ENCODE results near the gene FARSB.
"Not testable (repeated sequence)": the region's sequence is repeated elsewhere in the genome, so short reads cannot be mapped to it uniquely, and the experiment has no call there.

Gene FARSB

GRCh38 chr2:222655787-222656525 is at the start of gene FARSB:
TSS of gene FARSB (minus strand) at chr2:222656092. CDS start at chr2:222656073, 19 bp downstream.
- peak; percentile 87 for DNase-seq

GRCh38 chr2:222703886-222704285 is 48.0 kb upstream of the FARSB start:
- no peak for DNase-seq

- DNase-seq, result no peak
These were observed 47.2 kb upstream of the FARSB start for GRCh38 chr2:222703091-222703490.

DNA sequence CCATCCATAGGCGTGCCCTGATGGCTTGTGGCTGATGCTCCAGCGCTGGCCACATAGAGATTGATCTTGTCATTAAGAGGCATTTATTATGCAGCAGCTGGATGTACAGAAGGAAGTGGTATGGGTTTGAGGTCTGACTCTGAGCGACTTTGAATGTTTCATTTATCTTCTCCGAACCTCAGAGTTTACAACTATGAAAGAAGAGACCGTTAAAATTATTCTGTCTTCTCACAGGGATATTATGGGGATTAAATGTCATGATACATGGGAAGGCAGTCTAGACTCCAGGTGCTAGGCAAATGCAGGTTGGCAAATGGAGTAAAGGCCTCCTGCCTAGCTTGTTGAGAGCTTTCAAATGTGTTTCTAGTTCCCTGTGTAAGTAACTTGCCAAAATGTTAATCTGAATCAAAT is 45.8 kb upstream of the FARSB start:
- DNase-seq, result no peak

DNA sequence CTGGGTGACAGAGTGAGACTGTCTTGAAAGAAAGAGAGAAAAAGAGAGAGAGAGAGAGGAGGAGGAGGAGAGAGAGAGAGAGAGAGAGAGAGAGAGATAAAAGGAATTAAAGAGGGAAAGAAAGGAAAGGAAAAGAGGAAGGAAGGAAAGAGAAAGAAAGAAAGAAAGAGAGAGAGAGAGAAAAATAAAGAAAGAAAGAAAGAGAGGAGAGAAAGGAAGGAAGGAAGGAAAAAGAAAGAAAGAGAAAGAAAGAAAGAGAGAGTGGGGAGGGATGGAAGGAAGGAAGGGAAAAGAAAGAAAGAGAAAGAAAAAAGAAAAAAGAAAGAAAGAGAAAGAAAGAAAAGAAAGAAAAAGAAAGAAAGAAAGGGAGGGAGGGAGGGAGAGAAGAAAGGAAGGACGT is 45.3 kb upstream of the FARSB start:
- DNase-seq, result no peak

GRCh38 chr2:222698276-222698675 is 42.4 kb upstream of the FARSB start:
- DNase-seq, result no peak

- DNase-seq, result no peak
These were observed 37.9 kb upstream of the FARSB start for GRCh38 chr2:222693837-222694236.

GRCh38 chr2:222693413-222693812 is 37.5 kb upstream of the FARSB start:
- not testable (repeated sequence) for DNase-seq

GRCh38 chr2:222690564-222691200 is 34.8 kb upstream of the FARSB start:
- DNase-seq, result peak; percentile 40

GRCh38 chr2:222689322-222689721 is 33.4 kb upstream of the FARSB start:
- no peak for DNase-seq

GRCh38 chr2:222688917-222689316 is 33.0 kb upstream of the FARSB start:
- DNase-seq, result no peak

DNA sequence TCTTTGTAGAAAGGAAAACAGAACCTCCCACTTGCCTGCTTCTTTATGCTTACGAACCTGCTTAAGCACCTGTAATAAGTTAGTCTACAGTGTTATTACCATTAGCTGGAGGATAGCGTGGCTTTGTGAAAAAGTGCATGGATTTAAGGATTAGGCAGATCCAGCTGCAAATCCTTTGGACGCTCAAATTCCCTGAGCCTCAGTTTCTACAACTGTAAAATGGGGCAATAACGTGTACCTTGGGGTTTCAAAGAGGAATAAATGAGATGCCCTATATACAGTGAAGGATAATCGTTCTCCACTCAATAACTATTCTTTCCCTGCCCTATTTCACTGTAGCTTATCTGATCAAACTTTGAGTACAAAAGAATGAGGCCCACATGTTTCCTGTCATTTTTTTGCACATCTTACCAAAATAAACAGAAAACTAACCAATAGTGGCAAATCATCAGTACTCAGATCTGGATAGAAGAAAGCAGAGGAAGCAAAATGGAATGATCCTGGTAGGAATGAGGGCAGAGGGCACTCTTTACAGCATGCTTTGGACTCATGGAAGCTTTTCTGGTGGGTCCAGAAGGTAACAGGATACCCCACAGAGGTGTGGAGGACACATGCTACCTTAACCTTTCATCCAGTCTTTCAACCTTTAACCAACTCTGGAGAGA is 30.3 kb upstream of the FARSB start:
- DNase-seq, result no peak

- no peak for DNase-seq
These were observed 27.9 kb upstream of the FARSB start for GRCh38 chr2:222683805-222684204.

DNA sequence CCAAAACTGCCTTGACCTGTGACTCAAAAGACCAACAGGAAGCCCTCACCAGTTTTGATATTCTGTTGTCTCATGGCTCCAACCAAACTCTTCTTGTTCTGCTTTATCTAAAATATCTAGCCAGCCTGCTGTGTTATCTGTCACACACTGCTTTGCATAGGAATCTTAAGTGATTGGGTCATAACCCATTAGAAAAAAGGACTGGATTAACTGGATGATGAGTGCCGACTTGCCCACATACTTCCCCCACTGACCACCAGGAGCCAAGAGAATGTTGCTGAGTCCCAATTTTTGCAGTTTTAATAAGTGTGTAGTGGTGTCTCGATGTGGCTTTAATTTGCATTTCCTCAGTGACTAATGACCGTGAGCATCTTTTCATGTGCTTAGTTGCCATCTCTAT is 22.1 kb upstream of the FARSB start:
- no peak for DNase-seq

GRCh38 chr2:222673883-222674282 is 18.0 kb upstream of the FARSB start:
- no peak for DNase-seq

GRCh38 chr2:222673273-222673672 is 17.4 kb upstream of the FARSB start:
- no peak for DNase-seq

DNA sequence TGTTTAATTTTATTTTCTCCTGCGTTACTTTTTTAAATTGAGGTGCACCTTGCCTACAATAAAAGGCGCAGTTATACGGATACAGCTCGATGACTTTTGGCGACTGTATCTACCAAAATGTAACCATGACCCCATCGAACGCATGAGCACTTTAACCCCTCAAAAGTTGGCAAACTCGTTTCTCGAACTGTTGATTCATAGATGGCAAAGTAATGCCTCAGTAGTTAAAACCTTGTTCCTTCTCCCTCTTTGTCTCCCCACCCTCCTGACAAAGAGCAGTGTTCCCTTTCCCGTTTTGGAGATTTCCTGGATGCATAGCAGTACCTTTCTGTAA is 16.1 kb upstream of the FARSB start:
- DNase-seq, result no peak

DNA sequence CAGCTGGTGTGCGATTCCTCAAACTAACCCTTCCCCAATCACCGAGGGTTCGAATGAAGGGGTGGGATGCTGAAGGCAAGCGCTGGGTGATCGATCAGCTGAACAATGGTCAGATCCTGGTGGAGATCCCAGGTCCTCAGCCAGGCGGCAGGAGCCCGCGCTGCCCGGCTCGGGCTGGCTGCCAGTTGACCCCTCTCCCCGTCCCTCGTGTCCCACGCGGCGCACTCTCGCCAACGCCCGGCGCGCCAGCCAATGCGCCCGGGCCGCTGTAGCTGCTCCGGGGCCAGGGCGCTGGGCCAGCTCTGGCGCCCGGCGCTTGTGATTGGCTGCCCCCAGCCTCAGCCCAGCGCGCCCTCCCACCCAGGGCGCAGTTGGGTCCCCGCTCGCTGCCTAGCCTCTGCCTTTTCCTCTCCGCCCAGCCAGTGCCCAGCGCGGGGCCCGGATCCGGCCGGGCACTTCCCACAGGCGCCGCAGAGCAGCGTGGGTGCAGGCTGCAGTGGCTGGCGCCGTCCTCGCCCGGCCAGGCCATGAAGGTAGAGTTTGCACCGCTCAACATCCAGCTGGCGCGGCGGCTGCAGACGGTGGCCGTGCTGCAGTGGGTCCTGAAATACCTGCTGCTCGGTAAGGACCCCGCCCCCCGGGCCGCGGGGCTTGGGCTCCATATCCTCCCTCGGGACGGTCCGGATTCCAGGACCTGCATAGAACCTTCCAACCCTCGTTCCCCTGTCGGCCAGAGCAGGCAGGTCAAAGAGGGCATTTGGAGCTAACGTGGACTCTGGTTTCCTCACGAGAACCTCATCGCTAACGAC is 15.6 kb upstream of the FARSB start, which contains the start of gene MOGAT1:
TSS of gene MOGAT1 (plus strand) at position 400 of the 809 bp plus-strand sequence. CDS start at position 528, 128 bp downstream.
- DNase-seq, result peak; percentile 33

DNA sequence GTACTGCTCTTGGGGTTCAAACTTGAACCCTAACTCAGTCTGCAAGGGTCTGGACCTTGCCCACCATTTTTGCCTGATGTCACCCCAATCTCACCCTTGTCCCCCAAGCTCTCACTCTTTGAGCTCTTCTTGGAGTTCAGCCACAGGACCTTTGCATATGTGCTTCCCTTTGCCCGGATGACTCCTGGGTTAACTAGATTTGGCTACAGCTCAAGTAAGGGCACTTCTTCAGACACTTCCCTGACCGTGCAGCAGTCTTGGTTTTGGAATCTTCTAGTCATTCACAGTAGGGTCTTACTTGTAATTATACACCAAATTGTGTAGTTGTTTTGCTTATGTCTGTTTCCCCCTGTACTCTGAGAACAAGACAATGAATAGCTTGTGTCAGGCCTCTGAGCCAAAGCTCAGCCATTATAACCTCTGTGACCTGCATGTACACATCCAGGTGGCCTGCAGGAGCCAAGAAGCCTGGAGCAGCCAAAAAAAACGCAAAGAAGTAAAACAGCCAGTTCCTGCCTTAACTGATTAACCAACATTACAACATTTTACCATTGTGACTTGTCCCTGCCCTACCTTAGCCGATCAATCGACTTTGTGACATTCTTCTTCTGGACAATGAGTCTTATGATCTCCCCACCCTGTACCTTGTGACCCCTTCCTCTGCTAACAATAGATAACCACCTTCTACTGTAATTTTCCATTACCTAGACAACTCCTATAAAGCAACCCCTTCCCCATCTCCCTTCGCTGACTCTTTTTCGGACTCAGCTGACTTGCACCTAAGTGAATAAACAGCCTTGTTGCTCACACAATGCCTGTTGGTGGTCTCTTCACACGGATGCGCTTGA is 14.5 kb upstream of the FARSB start:
- DNase-seq, result no peak

DNA sequence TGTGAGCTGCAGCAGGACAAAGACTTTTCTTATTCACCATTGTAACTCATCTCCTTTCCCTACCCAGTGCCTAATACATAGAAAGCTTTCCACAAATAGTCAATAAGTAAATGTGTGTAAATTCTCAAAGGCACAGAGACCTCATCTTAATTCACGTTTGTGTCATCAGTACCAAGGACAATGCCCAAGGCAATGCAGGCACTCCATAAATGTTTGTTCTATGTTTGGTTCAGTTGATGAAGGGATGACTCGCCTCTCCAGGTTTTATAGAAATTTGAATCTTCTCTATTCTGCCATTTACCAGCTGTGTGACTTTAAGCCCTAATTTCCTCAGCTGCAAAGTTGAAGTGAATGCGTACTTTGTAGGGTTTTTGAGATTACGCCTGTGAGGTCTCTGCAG is 13.5 kb upstream of the FARSB start:
- no peak for DNase-seq

DNA sequence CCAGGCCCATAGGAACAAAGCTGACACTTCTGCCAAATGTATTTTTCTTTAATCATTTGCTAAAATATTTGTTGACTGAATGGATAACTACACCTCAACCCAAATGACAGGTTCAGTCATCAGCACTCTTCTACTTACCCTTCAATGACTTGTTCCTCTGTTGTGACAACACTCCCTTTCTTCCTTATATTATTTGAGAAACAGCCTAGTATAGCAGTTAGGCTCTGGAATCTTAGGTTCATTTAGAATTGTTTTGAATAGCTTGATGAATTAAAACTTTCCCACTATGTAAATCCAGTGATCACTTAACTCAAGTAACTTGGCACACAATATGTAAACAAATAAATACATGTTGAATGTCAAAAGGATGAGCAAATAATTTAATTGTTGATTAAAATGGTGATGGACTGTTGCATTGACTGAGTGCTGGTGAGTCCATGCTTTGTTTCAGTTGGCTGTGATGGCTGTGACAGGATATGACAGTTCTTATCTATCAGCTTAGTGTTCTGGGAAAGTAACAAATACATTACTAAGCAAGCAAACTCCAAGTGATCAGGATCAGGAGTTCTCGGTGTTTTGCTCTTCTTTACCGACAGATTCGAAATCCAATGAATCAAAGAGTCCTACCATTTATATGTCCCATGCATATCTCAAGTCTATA is 12.7 kb upstream of the FARSB start:
- no peak for DNase-seq

DNA sequence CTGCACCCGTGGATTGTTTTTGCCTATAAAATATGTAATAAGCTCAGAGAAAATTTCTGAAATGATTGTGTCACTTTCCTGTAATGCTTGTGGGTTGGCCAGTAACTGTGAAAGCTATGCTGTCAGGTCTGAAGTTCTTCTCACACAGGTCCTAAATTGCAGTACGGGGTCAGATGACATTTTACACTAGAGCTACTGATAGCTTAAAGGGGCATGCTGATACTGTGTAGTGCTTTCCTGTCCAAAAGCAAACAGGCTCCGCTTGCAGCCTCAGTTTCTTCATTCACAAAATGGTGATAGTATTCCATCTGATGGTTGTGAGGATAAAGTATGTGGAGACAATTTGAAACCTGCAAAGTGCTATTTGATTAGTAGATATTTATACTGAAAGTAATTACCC is 7.6 kb upstream of the FARSB start:
- DNase-seq, result no peak
